CD4-positive, alpha-beta T cell treated with Interferon gamma for 1 hour (primary cell): ENCODE data around the gene PTPRG.

Experiments
- DNase-seq: peaks from one replicate; pipeline ENCODE4 v3.0.0-alpha.2; 2020

The PTPRG gene

DNA sequence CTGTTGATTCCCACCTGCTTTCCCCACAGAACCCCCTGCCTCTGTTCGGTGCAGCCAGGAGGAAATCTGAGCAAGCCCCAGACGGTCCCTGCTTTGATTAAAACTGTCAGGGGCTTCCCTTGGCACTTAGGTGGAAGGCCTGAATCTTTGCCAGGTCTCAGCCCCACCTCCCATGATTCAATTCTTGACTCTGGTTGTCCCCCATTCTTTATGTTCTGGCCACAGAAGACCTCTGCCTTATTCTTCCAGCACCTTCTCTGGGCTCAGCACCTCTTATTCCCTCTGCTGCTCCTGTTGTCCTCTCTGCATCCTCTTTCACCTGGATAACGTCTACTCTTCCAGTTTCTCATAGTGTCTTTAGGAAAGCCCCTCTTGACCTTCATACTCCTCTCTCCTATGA, 349.4 kb downstream of the PTPRG start:
- no peak for DNase-seq

DNA sequence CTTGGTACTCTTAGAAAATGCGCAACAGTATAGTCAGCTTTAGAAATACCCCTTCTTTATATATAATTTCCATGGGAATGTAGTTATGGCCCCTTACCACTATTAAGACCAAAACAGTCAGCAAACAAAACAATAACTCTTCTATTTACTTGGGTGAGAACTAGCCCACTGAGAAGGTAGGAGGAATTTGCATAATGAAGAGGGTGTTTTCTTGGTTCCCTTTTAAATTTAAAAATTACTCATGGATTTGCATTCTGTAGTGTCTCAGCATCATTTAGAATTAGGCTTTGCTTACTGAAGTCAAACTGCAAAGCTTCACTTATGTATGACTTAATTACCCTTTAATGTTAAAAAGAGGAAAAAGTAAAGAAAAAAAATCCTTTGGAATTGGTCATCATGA, 350.8 kb downstream of the PTPRG start:
- no peak for DNase-seq

DNA sequence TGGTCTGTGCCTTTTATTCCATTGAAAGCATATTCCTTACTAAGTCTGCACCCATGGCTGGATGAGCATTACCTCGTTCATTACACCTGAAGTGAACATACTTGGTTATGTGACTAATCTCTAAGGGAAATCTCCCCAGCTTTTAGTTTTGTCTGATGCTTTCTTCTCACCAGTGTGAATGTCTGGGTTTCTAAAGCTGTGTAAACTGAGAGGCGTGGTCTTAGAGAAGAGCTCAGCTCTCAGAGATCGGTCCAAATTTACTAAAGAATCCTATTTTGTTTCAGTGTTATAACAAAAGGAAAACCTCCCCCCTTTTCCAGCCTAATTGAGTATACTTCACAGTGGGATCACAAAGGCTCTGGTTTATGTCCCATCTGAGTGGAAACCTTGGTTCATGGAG, 352.3 kb downstream of the PTPRG start:
- DNase-seq = no peak

DNA sequence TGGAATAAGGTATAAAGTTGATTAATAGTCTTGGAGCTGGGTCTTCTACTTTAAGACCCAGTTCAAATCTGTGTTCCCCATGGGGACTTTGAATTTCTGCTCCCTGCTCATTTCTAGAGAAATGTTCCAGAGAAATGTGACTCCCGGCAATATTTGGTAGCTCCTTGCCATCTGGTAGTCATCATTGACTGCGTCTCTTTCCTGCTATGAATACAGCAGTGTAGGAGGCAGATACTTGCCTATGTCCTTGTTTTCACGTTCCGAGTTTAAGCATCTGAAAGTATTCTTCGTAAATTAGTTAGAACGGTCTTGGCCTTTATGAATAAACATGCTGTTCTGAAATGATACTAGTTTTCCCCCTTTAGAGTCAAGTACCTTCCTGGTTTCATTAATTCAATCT, 352.9 kb downstream of the PTPRG start:
- no peak for DNase-seq

DNA sequence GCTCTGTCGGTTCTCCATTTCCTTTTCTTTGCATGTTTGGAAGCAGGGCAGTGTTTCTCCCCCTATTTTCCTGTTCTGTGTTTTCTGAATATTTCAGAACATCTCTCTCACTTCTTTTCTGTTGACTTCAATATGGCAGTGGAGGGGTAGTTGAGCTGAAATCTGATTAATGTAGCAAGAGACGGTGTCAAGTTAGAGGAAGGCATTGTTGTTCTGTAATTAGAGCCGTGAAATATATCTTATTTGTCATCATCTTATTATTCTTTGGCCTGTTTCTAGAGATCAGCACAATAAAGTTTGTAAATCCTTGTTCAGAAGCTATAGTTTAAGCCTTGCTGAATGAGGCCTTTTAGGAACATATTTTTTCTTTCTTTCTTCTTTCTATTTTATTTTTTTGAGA, 353.9 kb downstream of the PTPRG start:
- DNase-seq = no peak

DNA sequence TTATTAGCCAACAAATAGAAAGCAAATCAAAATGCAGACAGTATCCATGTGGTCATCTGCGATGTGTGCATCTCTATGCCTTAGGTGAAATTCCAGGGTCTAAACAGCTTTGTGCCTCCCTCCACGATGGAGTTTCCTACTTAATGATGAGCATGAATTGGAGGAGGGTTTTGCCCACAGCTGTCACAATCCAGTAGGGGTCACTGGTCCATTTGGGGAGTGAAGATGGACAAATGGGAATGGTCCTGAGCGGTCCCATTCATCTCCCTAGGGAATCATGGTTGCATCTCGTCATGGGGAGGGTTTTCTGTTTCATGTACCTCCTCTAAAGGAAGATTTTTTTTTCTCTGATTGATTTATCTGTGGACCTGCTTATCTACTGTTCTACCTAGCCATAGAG, 358.0 kb downstream of the PTPRG start:
- DNase-seq = no peak

DNA sequence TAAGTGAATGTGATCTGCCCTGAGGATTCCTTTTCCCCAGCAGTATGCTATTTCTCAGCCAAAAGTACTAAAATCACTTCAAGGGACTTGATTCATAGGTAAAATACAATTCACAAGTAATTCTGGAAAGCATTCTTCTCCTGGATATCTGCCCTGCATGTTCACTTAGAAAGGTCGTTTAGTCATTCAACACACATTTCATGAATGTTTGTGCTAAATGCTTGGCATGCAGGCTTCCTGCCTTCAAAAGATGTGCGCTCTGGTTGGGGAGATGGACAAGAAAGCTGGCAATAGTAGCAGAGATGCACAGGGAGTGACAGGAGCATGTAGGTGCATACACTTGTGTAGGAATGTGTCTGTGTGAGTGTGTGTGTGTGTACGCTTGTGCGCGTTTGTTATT, 360.7 kb downstream of the PTPRG start:
- DNase-seq = no peak

DNA sequence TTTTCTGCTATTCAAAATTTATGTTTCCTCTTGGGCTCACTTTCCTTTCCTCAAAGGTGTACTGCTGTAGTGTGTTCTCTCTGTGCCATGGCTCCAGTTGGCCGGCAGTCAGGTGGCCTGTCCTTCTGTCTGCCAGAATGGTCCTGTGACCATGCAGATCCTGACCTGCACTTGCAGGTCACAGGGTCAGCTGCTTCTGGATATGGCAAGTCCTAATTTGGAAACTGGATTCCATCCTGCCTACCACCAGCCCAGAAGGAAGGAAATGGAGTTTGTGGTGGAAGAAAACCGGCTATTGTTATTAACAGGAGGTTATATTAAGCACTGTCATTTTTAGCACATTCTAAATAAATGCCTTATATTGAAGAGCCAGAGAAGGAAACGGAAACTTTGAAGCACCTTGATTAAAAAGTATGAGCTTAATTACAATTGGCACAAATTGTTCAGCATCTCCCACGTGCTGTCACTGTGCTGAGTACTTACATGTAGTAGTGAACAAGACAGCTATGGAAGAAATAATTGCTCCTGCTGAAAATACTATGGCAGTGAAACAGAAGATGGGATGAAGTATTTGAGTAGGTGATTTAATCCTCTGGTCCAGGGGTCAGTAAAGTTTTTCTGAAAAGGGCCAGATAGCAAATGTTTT, 362.8 kb downstream of the PTPRG start:
- no peak for DNase-seq

DNA sequence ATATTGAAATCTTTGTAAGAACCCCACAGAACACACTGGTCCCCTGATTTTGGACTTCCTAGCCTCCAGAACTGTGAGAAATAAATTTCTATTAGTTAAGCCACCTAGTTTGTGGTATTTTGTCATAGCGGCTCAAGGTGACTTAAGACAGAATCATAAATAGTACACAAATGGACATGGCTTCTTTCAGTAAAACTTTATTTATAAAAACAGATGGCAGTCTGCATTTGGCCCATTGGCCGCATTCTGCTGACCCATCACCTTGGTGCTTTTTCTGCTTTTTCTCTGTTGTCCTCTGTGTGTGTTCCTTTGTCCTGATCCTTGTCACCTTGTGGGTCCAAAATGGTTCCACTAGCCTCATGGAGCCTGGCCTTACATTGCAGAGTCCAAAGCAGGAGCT, 363.6 kb downstream of the PTPRG start:
- DNase-seq = no peak

DNA sequence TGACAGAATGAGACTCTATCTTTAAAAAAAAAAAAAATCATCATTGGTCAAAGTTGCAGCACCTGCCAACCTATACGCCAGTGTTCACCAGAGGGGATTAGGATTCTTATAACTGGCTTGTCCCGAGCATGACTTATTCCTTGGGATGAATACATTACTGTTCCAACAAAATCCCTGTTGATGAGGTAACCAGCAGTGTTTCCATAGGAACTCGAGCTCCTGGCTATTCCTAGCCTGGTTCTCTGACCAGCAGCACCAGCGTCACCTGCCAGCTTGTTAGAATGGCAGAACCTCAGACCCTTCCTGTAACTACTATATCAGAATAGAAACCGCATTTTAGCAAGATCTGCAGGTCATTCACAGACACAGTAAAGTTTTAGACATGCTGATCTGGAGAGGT, 364.4 kb downstream of the PTPRG start:
- no peak for DNase-seq

DNA sequence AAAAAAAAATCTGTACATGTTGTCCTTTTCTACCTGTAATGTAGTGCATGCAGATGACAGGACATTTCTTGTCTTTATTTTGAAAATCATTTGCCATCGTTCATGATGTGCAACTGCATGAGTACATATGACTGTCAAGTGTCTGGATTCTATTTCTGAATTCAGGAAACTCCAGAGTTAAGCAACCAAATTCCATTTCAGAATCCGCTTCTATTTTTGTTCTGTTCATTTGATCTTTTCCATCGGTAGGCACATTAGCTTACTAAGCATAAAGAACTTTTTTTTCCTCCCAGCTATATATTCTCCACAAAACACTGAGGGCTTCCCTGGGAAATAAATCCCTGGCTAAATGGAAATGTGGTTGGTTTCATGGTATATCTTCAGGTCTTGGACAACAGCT, 365.6 kb downstream of the PTPRG start:
- DNase-seq = no peak

DNA sequence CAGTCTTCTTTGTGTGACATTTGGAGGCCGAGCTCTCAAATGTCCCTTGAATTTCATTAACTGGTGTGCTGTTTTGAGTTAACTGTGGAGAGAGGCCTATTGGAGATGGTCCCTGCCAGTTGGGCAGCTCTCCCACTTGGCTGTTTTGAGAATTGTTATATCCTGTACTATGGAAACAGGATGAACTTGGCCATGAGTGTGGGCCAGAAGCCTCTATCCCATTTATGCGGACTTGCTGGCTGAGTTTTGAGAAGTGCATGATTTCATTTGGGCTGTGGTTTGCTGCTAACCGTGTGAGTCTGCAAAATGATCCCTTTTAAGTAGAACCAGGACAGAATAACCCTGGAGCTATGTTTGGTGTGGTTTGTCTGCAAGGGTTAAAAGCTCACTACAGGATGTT, 366.0 kb downstream of the PTPRG start:
- DNase-seq = no peak

DNA sequence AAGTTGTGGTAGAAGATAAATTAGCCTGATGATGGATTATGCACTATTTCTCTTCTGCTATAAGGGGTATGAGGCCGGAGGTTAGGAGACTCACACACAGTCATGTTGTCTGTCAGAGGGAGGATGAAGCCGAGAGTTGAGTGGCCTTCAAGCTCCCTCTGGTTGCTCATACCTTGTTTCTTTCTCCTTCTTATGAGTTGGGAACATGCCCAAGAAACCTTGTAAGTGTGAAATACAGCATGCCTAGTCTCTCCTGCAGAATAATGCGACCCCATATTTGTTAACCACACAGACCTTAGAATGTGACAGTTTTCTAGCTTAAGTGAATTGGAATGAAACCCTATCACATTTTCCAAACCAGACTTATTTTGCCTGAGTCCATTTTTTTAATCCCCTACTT, 366.7 kb downstream of the PTPRG start:
- DNase-seq = no peak

DNA sequence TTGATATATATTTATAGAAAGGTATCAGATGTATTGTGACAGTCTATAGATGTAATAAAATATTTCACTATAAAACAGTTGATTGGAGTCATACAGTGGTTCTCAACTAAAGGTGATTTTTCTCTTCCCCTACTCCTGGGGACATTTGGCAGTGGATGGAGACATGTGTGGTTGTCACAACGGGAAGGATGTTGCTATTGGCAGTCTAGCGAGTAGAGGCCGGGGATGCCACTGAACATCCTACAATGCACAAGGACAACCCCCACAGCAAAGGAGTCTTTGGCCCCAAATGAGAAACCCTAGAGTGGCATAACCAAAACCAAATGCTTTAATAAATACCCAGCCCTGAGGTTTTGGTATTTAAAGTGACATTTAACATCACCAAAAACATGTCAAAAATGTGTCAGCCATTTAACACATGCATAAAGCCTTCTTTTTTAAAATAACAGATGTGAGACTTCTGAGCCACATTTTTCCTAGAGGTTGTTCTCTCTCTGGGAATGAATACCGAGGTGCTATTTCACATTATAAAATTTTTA, 367.5 kb downstream of the PTPRG start:
- DNase-seq = no peak

DNA sequence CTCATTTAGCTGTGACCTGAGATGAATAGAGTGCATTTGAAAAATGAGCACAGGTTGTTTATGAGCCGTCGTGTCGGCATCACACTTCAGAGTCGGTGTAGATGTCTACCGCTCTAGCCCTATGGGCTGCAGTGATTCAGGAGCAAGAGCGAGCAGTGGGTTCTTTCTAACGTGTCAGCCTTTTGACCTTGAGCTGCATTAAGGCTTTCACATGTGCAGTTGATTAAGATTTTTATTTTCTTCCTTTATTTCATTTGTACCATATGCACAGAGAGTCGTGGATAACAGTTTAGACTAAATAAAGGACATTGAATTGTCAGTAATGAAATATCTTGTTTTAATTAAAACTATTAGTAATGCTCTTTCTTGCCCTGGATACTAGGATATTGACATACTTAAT, 368.2 kb downstream of the PTPRG start:
- no peak for DNase-seq

DNA sequence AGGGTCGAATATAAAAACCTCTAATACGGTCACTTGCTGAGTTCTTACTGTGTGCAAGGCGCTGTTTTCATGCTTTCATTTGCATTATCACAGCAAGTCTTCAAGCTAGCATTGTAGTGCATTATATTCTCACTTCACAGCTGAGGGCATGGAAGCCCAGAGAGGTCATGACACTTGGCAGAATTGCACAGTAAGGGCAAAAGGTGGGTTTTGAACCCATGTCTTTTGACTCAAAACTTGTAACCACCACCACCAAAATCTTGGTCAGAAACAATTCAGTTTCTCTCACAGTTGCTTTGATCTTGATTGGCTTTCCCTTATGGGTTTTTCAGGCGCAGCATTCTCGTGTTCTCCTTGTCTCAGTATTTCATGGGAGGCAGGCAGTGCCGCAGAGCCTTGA, 371.1 kb downstream of the PTPRG start:
- no peak for DNase-seq

DNA sequence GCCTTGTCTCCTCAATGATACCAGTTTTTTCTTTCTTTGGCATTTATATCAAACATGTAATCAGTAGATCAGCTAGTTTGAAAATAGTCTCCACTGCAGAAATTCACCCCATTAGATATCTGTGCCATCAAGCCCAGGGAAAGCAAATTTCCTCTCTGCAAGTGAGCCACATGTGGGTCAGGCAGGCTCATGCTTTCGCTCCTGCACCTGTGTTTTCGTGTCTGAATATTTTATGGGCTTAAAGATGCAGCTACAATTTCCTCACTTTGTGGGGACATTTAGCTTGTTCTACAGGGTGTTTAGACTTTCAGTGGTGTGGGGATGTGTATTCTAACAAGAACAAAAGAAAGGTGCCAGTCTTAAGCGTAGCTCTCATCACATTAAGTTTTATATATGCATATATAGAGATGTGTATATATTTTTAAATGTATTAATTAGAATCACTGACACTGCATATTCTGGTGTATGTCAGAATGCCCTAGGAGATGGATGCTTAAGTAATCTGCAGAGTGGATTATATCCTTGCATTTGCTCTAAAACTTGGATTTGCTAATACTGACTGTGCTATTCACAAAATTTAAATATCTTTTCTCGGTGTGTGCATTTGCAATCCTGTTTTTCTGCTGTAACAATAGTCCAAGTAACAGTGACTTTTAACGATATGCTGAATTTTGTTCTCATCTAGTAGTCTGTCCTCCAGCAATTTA, 372.6 kb downstream of the PTPRG start:
- DNase-seq = no peak

DNA sequence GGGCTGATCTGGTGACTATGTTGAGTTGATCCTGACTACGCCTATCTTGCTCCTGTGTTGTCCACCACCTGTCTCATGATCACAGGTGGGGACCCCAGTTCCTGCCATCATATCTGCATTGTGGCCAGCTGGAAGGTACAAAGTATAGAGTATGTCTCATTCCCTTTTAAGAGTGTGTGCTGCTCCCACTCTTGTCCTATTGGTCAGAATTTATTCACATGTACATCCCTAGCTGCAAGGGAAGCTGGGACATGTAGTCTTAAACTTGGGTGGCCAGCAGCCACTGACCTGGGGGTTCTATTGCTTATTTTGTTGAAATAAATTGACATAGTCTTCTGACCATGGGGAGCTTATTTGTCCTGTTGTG, 373.1 kb downstream of the PTPRG start:
- DNase-seq = no peak

DNA sequence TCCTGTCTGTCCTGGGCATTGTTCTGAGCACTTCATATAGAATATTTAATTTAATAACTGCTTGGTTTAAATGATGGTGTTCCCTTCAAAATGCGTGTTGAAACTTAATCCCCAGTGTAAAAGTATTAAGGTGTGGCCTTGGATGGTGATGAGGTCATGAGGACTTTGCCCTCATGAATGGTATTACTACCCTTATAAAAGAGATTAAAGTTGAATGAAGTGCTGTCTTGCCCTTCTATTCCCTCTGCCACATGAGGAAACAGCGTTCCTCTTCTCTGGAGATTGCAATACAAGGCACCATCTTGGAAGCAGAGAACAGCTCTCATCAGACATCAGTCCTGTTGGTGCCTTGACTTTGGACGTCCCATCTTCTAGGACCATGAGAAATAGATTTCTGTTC, 374.4 kb downstream of the PTPRG start:
- DNase-seq = no peak

DNA sequence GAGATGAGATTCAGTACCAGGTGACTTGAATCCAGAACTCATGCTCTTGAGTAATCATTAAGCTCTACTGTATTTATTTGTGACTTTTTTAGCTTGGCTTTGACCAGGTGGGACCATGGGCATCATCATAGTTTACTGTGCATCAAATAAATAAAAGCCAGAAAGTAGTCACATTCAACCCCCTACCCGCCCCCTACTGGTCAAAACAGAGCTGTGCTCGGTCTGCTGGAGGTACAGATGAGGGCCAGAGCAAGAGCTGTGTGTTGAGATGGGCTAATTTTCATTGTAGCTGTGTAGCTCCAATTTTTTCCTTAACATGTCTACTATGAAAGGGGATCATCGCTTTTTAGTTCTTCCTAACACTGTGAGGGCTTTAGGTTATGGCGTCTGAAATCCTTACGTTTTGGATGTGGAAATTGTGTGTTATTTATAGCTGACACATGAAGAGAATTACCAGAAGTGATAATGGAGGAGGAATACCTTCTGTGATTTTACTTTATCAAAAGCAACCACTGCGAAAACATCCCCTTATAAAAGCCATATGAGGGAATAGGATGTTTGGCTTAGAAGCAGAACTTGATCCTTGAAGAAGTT, 375.1 kb downstream of the PTPRG start:
- DNase-seq = no peak

DNA sequence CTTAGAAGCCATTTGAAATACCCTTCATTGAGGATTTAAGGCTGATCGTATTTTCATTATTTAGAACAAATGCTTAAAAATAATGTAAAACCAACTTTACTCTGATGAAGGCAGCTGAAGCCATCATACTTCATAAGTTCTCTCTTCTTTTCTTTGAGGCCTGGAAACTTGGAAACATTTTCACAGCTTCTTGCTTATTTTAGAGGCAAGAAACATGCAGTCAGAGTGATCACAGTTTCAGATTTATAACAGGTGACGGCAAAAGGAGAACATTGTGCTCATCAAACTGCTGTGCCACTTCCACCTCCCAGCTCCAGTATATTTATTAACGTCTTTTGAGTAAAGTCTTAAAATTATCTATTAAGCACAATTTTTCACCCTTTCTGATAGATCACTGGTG, 376.1 kb downstream of the PTPRG start:
- DNase-seq = no peak

DNA sequence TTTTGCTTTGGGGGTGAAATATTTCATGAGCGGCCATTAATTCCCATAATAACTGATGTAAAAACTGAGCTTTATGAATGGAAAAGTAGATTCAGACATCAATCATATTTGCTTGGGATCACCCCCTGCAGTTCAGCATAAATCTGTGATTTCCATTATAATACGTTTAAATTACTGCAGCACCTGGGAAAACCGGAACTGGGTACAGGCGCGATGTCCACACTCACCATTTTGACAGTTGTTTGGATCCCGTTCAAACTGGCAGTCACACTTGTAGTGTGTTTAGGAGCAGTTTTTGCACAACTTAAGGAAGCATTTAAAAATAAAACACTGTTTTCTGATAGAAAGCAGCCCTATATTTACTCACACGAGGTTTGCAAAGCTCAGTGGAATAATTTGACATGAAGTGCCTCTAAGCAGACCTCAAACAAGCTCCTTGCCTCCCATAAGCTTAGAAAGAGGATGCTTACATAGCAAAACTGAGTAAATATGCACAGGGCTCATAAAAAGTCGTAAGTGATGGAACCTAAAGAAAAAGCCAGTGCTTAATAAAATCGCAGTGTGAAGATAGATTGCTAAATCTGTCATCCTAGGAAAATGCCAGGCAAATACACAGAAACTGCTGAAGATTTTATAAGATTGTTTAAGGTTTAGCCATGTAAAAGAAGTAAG, 377.6 kb downstream of the PTPRG start:
- no peak for DNase-seq

DNA sequence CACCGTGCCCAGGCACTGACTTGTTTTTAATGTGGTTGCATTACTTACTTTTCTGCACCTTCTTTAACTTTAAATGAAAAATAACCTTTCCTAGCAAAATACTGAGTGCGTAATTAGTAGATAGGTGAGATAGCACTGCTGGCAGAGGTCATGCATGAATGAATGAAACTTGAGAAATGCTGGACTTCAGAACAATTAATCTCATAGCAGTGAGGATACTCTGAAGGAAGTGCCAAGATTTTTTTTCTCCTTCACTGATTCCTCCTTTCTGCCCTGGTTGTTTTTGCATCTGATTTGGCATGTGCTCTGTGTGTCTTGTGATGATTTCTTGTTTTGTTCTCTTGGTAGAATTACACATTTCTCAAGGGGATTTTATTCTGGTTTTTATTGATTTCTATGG, 378.9 kb downstream of the PTPRG start:
- DNase-seq = no peak

DNA sequence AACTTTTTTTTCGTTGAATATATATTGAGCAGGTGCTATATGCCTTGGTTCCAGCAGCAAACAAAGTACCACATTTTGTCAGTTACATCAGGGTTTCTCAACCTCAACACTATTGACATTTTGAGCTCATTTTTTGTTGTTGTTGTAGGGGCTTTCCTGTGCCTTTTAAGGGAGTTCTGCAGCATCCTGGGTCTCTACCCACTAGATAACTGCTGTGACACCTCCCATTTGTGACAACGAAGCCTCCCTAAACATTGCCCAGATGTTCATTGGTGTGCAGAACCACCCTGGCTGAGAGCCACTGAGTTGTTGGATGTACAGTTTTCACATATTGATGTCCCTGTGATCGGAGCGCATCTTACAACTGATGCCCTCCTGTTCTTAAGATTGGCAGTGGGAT, 382.6 kb downstream of the PTPRG start:
- no peak for DNase-seq
